ENCODE data around the gene ASTN2.

The ASTN2 gene

DNA sequence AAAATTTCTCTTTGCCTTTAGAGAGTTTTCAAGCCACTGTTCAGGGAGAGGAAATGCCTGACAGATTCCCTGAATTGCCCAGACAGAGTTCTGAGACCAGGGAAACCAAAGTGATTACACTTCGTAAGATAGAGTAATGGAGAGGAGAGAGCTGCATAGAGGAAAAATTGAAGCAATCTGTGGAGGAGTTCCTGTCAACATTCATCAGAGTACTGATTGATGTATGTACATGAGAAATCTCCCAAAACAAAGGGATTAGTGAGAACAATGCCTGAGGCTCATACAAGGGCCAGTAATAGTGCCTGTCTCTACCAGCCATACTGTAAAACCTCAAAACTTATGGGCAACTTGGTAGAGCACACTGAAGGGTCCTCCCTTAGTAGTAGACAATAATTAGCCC, 806.8 kb downstream of the ASTN2 start:
- no peak overlapping the region for H3K27ac ChIP-seq (ENCODE audit: low read length)
- H3K4me3 ChIP-seq (ENCODE audit: low read length), result no peak overlapping the region
- H3K4me1 ChIP-seq (ENCODE audit: low read length), result no peaks in the 10 kb centered on the region
- DNase-seq, result no peak
- H4K20me1 ChIP-seq (ENCODE audit: insufficient read depth, low read length), result no peaks in the 10 kb centered on the region
- H3K27me3 ChIP-seq (replicated peaks; ENCODE audit: insufficient read depth, low read length), result no peaks in the 10 kb centered on the region
- no peaks in the 10 kb centered on the region for H3F3A ChIP-seq (ENCODE audit: insufficient read depth, low read length)
- H3K79me2 ChIP-seq (ENCODE audit: low read length), result no peaks in the 10 kb centered on the region
- TF ChIP-seq EZH2phosphoT487 (IDR thresholded peaks at IDR 0.05; ENCODE audit: low read length) (no peak), EZH2 (optimal IDR thresholded peaks at IDR 0.05; ENCODE audit: low read depth, low read length) (no peak)
- TF ChIP-seq, protein P1, sequence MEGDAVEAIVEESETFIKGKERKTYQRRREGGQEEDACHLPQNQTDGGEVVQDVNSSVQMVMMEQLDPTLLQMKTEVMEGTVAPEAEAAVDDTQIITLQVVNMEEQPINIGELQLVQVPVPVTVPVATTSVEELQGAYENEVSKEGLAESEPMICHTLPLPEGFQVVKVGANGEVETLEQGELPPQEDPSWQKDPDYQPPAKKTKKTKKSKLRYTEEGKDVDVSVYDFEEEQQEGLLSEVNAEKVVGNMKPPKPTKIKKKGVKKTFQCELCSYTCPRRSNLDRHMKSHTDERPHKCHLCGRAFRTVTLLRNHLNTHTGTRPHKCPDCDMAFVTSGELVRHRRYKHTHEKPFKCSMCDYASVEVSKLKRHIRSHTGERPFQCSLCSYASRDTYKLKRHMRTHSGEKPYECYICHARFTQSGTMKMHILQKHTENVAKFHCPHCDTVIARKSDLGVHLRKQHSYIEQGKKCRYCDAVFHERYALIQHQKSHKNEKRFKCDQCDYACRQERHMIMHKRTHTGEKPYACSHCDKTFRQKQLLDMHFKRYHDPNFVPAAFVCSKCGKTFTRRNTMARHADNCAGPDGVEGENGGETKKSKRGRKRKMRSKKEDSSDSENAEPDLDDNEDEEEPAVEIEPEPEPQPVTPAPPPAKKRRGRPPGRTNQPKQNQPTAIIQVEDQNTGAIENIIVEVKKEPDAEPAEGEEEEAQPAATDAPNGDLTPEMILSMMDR (IDR thresholded peaks at IDR 0.05; ENCODE audit: low read length), result no peak
- H3K9me2 ChIP-seq (replicated peaks; ENCODE audit: insufficient read depth, low read length), result no peaks in the 10 kb centered on the region
- no peak overlapping the region for H2AFZ ChIP-seq (ENCODE audit: low read length)
- H3K4me2 ChIP-seq (ENCODE audit: low read depth, low read length), result no peak overlapping the region
- H3K9me3 ChIP-seq (replicated peaks; ENCODE audit: insufficient read depth, low read length), result no peaks in the 10 kb centered on the region
- no peaks in the 10 kb centered on the region; the same call in 1 of the 2 replicates for H3K36me3 ChIP-seq (replicated peaks; ENCODE audit: insufficient read depth, low read length)
- H3K9ac ChIP-seq (ENCODE audit: low read length), result no peak overlapping the region

DNA sequence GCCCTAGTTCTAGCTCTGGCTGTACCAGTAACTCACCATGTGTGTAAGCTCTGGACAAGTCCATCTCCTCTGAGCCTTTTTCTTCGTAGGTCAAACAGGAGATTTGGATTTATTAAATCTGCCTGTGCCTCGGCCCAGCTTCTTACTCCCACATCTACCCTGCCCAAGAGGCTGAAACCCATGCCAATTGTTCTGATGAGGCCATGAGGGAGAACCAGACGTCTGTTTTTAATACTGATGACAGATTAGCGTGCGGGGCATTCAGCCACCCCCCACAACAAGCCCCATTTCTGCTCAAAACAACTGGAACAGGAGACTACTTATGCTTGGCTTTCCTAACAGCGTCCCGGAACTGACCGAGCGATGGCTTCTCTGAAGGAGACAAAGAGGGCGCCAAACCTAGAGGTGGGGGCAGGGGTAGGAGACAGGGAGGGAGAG, 808.9 kb downstream of the ASTN2 start:
- H3K9me2 ChIP-seq (replicated peaks; ENCODE audit: insufficient read depth, low read length), result no peaks in the 10 kb centered on the region
- H3K27ac ChIP-seq (ENCODE audit: low read length), result no peak overlapping the region
- no peak overlapping the region for H2AFZ ChIP-seq (ENCODE audit: low read length)
- no peak for DNase-seq
- H3K9ac ChIP-seq (ENCODE audit: low read length), result no peak overlapping the region
- no peaks in the 10 kb centered on the region for H3K79me2 ChIP-seq (ENCODE audit: low read length)
- H3K9me3 ChIP-seq (replicated peaks; ENCODE audit: insufficient read depth, low read length), result no peaks in the 10 kb centered on the region
- H3F3A ChIP-seq (ENCODE audit: insufficient read depth, low read length), result no peaks in the 10 kb centered on the region
- no peaks in the 10 kb centered on the region for H3K4me1 ChIP-seq (ENCODE audit: low read length)
- H3K36me3 ChIP-seq (replicated peaks; ENCODE audit: insufficient read depth, low read length), result no peaks in the 10 kb centered on the region; the same call in 1 of the 2 replicates
- H3K27me3 ChIP-seq (replicated peaks; ENCODE audit: insufficient read depth, low read length), result no peaks in the 10 kb centered on the region
- TF ChIP-seq EZH2phosphoT487 (IDR thresholded peaks at IDR 0.05; ENCODE audit: low read length) (no peak), EZH2 (optimal IDR thresholded peaks at IDR 0.05; ENCODE audit: low read depth, low read length) (no peak)
- TF ChIP-seq, protein P1 (IDR thresholded peaks at IDR 0.05; ENCODE audit: low read length), result no peak
- no peak overlapping the region for H3K4me3 ChIP-seq (ENCODE audit: low read length)
- no peaks in the 10 kb centered on the region for H4K20me1 ChIP-seq (ENCODE audit: insufficient read depth, low read length)
- H3K4me2 ChIP-seq (ENCODE audit: low read depth, low read length), result no peak overlapping the region

DNA sequence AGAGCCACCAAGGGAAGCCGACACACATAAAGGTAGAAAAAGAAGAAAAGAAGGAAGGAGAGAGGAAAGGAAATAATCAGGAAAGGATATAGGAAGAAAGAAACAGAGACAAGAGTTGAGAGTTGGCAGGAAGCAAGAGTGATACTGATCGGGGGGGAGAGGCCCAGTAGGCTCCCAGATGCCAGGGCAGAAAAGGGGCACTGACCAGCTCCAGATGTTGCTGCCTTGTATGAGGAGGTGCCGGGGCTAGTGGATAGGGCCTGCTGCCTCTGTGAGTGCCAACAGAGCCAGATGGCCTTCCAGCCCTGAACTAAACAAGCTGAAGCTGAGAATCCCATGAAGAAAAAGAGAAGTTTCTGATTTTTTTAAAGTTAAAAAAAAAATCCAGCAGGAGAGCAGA, 809.8 kb downstream of the ASTN2 start:
- Histone ChIP-seq H3K4me3 (ENCODE audit: low read length) (no peak overlapping the region), H3F3A (ENCODE audit: insufficient read depth, low read length) (no peaks in the 10 kb centered on the region), H4K20me1 (ENCODE audit: insufficient read depth, low read length) (no peaks in the 10 kb centered on the region), H3K79me2 (ENCODE audit: low read length) (no peaks in the 10 kb centered on the region), H3K4me2 (ENCODE audit: low read depth, low read length) (no peak overlapping the region), H3K9ac (ENCODE audit: low read length) (no peak overlapping the region), H3K36me3 (replicated peaks; ENCODE audit: insufficient read depth, low read length) (no peaks in the 10 kb centered on the region; the same call in 1 of the 2 replicates), H2AFZ (ENCODE audit: low read length) (no peak overlapping the region), H3K4me1 (ENCODE audit: low read length) (no peaks in the 10 kb centered on the region), H3K27ac (ENCODE audit: low read length) (no peak overlapping the region), H3K9me2 (replicated peaks; ENCODE audit: insufficient read depth, low read length) (no peaks in the 10 kb centered on the region), H3K27me3 (replicated peaks; ENCODE audit: insufficient read depth, low read length) (no peaks in the 10 kb centered on the region), H3K9me3 (replicated peaks; ENCODE audit: insufficient read depth, low read length) (no peaks in the 10 kb centered on the region)
- DNase-seq, result no peak
- TF ChIP-seq EZH2phosphoT487 (IDR thresholded peaks at IDR 0.05; ENCODE audit: low read length) (no peak), EZH2 (optimal IDR thresholded peaks at IDR 0.05; ENCODE audit: low read depth, low read length) (no peak)
- TF ChIP-seq, protein P1 (IDR thresholded peaks at IDR 0.05; ENCODE audit: low read length), result no peak

All from MM.1S (cell line).